HG02642 (cell line): ENCODE results near the gene EPHA1.
"Not testable (repeated sequence)": the region's sequence is repeated elsewhere in the genome, so short reads cannot be mapped to it uniquely, and the experiment has no call there.

ENCODE experiments used
- ATAC-seq: cut with Tn5 transposase; IDR thresholded peaks from one replicate; pipeline ENCODE4 v1.9.1; 2021; ENCODE audit warnings: mild to moderate bottlenecking; ENCODE audit not compliant: unreplicated experiment, poor library complexity

Gene EPHA1

DNA sequence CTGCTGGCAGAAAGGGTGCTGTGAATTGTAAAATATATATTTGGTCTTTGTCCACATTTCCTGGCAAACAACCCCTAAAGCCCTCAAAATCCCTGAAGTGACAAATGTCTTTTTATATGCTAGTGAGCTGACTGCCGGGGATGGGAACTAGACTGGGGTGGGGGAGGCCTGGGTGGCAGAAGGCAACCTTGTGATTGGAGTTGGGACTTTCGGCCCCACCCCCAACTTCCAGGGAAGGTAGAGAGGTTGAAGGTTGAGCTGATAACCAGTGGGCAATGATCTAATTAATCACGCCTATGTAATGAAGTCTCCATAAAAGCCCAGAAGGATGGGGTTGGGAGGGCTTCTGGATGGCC, 2.7 kb downstream of the EPHA1 start:
- no peak for ATAC-seq

DNA sequence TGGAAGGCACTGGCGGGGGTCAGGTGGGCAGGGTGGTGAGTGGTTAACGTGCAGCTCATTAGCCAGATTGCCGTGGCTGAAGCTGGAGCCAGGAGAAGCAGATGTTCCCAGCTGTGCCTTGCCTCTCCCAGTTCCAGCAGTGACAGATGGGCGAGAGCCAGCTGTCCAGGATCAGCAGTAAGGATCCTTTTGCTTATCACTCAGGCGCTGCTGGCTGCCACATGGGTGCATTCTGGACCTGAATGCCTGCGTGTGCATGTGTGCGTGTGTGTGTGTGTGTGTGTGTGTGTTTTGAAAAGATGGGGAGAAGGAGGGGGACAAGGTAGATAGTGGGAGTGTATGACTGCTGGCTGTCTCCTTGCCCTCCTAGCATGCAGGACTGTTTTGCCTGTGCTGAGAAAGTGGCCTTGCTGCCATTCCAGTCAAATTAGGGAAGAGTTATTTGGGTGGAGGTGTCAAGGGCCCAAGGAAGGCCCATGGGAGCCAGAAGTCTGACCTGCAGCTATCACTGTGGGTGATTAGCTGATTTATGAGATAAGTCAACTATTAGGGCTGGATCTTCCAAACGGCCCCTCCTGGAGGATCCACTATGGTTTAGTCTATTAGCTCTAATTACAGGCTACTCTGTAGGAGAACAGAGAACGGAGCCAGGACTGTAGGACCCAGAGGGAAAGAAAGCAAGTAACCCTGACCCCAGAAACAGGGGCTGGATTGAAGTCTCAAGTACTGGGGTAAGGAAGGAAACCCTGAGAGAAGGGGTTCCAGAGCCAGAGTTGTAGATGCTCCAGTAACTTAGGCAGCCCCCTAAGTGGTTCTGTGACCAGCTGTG, 3.3 kb downstream of the EPHA1 start:
- no peak for ATAC-seq

DNA sequence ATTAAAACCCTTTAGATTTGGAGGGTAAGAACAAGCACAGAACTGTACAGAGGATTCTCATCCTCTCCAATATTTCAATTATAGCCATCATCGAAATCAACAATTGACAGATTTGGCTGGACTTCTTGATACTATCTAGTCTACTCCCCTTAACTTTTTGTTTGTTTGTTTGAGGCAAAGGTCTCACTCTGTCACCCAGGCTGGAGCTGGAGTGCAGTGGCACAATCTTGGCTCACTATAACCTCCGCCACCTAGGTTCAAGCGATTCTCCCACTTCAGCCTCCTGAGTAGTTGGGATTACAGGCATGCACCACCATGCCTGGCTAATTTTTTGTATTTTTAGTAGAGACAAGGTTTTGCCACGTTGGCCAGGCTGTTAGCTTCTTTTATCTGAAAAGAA, 6.4 kb downstream of the EPHA1 start:
- not testable (repeated sequence) for ATAC-seq

DNA sequence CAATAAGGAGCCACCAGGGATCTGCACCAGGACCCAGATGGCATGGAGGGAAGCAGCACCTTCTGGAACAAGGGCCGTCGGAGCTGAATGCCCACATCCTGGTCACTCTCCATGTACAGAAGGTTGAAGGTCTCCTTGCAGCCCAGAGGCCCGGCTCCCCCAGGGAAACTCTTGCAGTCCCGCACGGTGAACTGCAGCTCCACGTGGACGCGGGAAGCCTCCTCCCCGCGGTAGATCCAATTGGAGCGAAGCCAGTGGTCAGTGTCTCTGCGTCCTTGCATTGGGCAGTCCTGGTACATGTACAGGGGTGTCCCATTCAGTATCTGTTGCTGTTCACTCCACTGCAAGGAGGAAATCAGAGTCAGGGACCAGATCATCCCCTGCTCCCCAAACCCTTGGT, 7.4 kb downstream of the EPHA1 start:
- no peak for ATAC-seq

DNA sequence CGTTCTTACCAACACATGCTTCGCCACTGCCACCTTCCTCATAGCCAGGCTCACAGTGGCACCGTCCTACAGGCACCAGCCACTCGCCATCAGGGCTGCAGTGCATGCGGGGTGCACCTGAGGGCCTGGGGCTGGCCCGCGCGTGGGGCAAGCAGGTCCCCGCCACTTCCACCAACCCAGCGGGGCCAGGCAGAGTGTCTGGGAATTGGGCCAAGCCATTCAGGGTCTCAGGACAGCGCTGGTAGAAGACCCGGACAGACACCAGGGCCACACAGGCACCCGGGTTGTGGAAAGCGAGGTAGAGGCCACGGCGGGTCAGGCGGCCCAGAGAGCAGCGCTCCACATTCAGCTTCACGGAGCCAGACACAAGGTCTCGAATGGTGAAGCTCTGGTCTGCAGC, 9.0 kb downstream of the EPHA1 start:
- ATAC-seq = no peak

DNA sequence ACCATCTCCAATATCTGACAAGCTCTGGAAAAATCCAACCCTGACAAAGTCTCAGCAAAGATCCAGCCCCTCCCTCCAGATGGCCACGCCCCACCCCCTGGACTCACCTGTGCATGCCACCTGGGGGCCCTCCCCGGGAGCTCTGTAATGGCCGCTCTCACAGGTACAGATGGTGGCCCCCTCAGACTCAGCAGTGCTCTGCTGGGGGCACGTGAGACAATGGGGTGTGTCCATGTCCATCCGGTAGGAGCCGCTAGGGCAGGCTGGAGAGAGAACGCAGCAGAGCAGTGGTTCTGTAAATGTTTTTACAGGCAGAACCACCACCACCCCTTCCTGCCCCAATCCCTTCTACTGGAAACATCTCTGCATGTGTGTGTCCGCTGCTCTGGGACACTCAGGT, 9.5 kb downstream of the EPHA1 start:
- ATAC-seq = no peak

DNA sequence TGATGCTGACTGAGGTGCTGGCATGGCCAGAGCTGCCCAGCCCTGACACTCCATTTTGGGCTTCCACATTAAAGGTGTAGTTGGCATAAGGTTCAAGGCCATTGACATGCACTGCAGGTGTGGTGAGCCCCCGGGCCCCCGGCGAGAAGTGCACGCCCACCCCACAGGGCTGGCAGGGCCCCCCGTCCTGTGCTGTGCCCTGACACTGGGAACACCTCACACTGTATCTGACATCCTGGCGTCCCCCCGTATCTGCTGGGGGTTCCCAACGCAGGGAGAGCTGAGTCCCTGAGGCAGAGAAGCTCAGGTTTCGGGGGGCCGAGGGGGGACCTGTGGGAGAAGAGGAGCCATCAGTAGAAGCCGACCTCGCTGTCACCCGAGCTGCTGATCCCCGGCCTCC, 10.0 kb downstream of the EPHA1 start:
- no peak for ATAC-seq

DNA sequence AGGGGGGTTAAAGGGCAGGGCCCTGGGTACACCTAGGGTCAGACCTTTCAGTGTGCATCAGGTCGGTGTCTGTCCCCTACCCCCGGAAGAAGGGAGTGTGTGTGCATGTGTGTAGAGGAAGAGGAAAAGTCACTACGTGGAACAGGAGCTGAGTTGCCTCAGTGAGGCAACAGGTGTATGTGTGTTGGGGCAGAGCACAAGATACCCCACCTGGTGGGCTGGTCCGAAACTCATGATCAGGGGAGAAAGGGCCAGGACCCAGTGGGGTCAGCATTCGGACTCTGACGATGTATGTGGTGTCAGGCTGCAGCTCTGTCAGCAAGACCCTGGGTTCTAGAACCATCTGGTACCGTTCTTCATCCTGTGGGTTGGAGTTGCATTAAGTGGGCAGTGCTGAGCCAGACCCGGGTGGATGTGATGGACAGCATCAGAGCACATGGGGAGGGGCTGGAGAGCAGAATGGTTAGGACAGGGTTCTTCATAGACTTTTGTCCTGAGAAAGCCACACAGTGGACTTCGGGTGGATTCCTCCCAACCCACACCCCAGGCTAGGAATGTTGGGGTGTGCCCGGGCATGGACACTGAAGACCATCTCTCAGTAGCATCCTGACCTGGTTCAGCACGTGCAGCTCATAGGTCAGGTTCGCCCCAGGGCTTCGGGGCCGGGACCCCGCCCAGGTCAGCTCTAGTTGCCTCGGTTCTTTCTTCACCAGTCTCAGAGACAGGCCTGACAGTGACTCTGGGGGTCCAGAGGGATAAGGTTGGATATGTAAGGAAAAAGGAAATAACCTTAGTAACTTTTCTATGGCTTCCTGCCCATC, 10.7 kb downstream of the EPHA1 start:
- no peak for ATAC-seq

DNA sequence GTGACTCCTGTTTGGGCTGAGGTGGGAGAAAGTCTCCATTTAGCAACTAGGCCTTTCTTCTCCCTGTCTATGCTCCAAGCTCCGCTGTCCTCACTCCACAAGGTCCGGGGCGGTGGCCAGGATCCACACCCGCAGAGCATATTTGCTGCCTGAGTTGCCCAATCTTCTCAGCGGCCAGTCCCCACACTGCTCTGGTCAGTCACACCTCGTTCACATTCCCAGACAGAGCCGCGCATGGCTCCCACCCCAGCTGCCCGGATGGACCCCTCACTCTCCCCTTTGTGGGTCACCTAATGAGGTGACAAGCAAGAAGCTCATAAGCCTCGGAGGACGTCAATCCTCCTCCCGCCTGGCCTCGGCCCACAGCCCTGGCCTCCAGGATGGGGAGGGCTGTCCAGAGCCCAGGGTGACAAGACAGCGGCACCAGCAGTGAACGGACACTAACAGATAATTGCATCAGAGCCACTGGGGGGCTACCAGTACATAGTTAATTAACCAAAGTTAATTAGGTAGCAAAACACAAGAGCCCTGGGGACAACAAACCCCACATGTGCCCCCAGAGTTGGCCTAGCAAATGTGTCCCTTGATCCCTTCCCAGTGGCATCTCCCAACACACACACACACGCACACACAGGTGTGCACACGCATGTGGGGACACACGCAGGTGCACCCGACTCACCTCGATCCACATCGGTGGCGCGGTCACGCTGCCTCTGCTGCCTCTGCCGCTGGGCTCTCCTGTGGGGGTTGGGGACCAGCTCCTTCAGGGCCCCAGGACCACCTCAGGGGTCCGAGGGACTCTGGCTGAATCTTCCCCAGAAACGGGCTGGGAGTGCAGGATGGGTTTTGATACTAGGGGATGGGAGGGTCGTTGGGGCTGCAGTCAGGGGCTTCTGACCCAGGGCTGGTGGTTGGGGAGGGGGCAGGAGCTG, 11.8 kb downstream of the EPHA1 start:
- ATAC-seq = no peak

DNA sequence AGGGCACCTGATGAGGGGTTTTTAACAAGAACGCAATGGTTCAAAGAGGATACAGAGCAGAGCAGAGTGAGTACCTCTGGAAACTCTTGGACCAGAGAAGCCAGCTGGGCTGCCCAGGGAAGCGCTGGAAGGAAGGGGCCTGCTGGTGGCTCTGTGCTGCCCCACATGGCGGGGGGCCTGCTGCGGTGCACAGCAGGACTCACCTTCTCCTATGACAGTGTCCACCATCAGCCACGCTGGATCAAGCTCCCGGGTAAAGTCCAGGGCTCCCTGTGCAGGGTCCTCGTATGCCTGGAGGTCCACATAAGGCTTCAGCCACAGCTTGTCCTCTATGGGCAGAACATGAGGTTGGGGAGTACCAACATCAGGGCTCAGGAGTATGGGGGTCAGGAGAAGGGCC, 12.5 kb downstream of the EPHA1 start:
- ATAC-seq = no peak

DNA sequence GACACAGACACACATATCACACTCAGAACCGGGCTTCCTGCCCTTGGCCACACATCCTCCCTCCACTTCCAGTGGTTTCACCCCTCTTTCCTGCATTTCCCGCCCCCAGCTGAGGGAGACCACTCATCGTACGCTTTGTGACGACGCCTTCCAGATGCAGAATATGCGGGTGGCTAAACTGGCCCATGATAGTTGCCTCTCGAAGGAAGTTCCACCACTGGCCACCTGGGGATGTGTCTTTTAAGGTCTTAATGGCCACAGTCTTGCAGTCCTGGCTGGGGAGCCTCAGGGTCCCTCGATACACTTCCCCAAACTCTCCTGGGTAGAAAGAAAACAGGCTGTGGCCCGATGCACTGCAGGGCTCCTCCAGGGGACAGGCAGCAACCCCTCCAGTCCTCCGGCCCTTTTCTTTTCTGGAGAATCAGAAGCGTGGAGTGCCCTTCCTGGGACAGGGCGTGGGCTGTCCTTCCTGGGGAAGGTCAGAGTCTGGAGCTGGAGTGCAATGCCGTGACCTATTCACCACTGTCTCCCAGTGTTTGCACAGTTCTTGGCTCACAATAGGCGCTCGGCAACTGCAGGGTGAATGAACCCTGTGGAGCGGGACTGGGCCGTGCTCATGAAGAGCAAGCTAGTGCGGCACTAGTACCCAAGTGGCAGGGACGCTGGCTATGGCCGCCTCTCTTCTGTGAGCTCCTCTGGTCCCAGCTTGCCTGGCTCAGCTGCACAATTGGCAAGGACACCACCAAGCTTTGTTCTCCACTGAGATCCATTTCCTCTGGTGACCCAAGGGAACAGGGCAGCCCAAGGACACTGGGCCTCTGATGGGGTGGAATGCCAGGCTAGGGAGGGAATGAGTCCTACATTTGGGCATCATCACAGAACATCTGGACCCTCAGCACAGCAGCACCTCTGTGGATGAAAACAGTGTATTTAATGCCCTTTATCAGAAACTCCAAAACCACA, 13.2 kb downstream of the EPHA1 start:
- ATAC-seq = no peak

DNA sequence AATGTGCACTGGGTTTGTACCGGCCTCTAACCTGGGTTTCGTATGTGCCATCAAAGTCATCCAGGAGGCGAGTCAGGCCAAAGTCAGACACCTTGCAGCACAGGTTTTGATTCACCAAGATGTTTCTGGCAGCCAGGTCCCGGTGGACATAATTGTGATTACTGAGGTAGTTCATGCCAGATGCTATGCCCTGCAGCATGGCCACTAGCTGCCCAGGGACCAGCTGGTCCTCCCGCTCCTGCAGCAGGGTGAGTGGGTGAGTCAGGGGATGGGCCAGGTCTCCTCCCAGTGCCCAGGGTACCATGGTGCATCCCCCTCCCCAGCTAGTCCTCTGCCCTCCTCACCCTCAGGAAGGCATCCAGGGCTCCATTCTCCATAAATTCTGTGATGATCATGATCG, 13.9 kb downstream of the EPHA1 start:
- ATAC-seq = no peak

DNA sequence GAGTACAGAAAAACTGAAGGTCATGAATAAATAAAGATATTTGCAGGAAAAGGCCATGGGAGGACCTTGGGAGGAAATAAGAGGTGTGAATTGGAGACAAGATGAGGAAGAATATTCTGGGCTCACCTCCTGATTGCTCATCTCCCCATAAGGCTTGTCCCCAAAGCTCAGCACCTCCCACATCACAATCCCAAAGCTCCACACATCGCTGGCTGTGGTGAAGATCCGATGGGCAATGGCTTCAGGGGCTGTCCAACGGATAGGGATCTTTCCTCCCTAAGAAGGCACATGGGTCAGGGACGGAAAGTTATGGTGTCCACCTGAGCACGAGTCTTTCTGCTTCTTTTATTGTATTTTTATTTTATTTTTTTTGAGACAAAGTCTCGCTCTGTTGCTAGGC, 14.6 kb downstream of the EPHA1 start:
- no peak for ATAC-seq

DNA sequence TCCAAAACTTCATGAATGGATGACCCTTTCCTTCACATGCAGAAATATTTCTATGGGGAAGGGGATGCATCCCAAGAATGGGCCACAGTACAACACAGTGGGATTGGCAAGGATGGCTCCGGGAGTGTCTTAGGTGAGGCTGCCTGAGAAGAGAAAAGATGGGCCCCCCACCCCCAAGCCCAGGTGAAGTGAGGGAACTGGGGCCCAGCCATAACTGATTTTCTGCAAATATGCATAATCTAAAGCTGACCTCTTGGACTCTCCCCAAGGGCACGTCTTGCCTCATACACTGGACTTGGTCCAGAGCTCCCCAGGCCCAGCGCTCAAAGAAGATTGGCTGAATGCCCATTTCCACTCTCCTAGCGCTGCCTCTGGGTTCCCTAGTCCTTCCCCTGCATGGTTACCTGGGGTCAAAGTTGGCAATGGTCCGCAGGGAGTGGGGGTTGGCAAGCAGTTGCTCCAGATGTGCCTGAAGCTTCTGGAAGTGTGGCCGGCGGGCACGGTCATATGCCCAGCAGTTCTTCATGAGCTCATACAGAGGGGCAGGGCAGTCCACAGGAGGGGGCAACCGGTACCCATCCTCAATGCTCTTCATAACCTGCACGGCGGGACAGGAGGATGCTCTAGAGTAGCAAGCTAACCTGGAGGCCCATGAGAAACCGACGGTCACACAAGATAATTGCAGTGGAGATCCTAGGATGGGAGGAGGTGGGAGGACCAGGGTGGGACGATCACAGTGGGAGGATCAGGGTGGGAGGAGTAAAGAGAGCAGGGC, 15.2 kb downstream of the EPHA1 start:
- no peak for ATAC-seq

DNA sequence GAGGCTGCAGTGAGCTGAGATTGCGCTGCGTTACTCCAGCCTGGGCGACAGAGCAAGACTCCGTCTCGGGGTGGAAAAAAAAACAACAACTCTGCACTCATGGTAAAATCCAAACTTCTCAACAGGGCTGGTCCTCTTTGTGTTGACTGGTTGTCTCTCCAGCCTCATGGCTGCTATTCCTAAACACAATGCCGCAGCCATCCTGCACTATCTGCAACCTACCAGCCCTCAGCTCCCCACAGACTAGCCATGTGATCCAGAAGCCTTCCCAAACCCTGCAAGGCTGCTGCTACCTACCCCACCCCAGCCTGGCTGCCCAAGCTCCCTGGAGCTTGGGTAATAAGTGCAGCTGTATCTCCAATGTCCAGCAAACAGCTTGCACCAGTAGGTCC, 15.8 kb downstream of the EPHA1 start:
- ATAC-seq = no peak

DNA sequence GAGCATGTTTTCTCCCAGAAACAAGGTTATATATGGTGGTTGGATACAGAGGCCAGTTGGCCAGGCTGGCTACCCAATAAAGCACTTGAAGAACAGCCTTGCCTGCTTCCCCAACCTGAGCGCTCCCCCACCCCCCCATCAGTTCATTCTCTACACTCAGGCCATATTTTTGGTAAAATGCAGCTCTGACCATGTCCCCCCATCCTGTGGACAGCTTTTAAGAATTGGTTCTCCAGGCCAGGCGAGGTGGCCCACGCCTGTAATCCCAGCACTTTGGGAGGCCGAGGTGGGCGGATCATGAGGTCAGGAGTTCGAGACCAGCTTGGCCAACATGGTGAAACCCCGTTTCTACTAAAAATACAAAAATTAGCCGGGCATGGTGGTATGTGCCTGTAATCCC, 16.2 kb downstream of the EPHA1 start:
- not testable (repeated sequence) for ATAC-seq

DNA sequence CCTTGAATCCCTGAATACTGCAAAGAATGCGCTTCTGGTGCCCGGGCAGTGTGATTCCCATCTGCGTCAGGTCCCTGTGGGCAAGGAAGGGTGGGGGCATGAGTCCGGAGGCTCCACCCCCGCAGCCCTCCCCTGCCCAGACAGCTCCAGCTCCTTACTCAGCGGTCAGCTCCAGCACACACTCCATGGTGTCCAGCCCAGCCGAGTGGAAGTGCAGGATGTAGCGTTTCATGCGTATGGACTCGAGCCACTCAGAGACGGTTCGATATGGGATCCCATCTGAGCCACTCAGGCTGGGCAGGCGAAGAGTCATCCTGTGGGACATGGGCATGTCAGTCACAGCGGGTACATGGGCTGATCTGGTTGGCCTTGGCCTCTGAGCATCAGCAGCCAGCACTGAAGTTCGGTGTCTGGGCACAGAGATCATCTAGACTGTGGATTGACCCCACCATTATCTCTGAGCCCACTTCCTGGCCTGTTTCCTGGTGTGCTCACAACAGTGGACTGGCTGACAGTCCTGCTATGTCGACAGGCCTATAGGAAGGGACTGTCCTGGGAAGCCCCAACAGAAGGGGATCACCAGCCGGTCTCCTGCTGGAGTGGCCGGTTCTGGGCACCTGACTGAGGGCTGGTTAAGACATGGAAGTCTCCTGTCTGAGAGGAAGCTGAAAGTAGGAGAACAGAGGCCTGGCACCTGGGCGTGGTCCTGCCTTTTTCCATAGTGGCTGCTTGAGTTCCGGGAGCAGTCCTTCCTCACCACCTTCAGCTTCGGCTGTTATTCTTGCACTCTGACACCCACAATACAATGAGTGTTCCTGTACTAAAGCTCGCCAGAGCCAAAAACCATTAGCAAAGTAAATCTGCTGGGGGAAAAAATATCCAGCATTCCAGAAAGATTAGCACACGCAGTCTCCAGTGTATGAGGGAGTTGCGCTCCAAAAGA, 16.9 kb downstream of the EPHA1 start:
- no peak for ATAC-seq

DNA sequence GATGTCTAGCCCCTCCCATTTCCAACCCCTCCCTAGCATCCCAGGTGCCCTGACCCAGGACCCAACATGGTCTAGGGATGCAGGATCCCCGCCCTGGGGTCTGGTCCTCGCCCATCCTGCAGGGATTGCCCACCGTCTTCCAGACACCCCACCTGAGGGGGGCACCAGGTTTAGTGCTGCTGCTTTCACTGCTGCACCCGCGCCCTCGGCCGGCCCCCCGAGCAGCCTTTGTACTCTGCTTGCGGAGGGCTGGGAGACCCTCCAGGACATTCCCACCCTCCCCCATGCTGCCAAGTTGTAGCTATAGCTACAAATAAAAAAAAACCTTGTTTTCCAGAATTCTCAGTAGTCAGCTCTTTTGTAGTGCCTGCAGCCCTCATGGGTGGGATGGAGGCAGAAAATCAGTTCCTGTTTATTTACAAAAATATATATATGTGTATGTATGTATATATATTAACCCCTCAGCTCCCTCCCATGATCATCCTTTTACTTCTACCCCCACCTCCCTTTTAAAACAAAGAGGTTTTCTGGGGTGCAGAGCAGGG, 17.8 kb downstream of the EPHA1 start:
- ATAC-seq = no peak
